GF-D8 (cell line): ENCODE measurements around the gene G0S2.

Source experiments
- DNase-seq: peaks from one replicate; lab custom pipeline; 2025; lab: John Stamatoyannopoulos, UW

G0S2 gene

GRCh38 chr1:209674957-209675564 is at the start of gene G0S2:
TSS of gene G0S2 (plus strand) at chr1:209675412. CDS start at chr1:209675685, 273 bp downstream.
- no peak for DNase-seq

GRCh38 chr1:209625791-209626285 is 49.4 kb upstream of the G0S2 start:
- DNase-seq = no peak

GRCh38 chr1:209626346-209627026 is 48.7 kb upstream of the G0S2 start:
- DNase-seq = no peak

- no peak for DNase-seq
Measured at GRCh38 chr1:209627027-209627731, 48.0 kb upstream of the G0S2 start.

- no peak for DNase-seq
Measured at GRCh38 chr1:209627732-209628196, 47.4 kb upstream of the G0S2 start.

- no peak for DNase-seq
Measured at GRCh38 chr1:209628618-209629299, 46.5 kb upstream of the G0S2 start.

- DNase-seq = no peak
Measured at GRCh38 chr1:209629621-209630382, 45.4 kb upstream of the G0S2 start.

GRCh38 chr1:209630383-209631225 is 44.6 kb upstream of the G0S2 start:
- no peak for DNase-seq

GRCh38 chr1:209633335-209633997 is 41.7 kb upstream of the G0S2 start:
- DNase-seq = no peak

GRCh38 chr1:209634005-209634737 is 41.0 kb upstream of the G0S2 start:
- DNase-seq = no peak

GRCh38 chr1:209635850-209636249 is 39.4 kb upstream of the G0S2 start:
- DNase-seq = no peak

- DNase-seq = no peak
Measured at GRCh38 chr1:209641832-209642172, 33.4 kb upstream of the G0S2 start.

- no peak for DNase-seq
Measured at GRCh38 chr1:209642816-209643215, 32.4 kb upstream of the G0S2 start.

- DNase-seq = no peak
Measured at GRCh38 chr1:209643285-209644020, 31.8 kb upstream of the G0S2 start.

- no peak for DNase-seq
Measured at GRCh38 chr1:209645574-209646452, 29.4 kb upstream of the G0S2 start.

GRCh38 chr1:209646558-209646957 is 28.7 kb upstream of the G0S2 start:
- DNase-seq = no peak

- no peak for DNase-seq
Measured at GRCh38 chr1:209647156-209647555, 28.1 kb upstream of the G0S2 start.

- no peak for DNase-seq
Measured at GRCh38 chr1:209648346-209648745, 26.9 kb upstream of the G0S2 start.
